B cell (primary cell): Measurements from ENCODE around the gene DMPK. TPM values are rescaled to one million over a fixed set of nuclear protein-coding genes. Genes with fewer than 3 reads are reported as not detected.

Experiments used
- ATAC-seq: fragments of 200-7000 bp; cut with Tn5 transposase; one replicate; pipeline ENCODE4 v1.10.0; 2021; ENCODE audit warnings: low read depth, mild to moderate bottlenecking, moderate number of reproducible peaks, moderate library complexity
- CTCF ChIA-PET: fragments of 350-600 bp; sonication (Branson Sonifier 250); formaldehyde crosslinking; loops from one replicate; lab custom pipeline; 2021; ENCODE audit warnings: antibody characterized with exemption, inconsistent platforms; lab: Charles Lee
- POLR2A ChIA-PET: fragments of 350-600 bp; sonication (Branson Sonifier 250); formaldehyde crosslinking; loops from one replicate; lab custom pipeline; 2021; ENCODE audit warnings: antibody characterized with exemption; lab: Charles Lee
- DNase-seq: peaks from one replicate; pipeline ENCODE4 v3.0.0; 2013
- H2AFZ ChIP-seq: 2 replicates; pipeline ENCODE4 v1.6.1; 2012; ENCODE audit warnings: mild to moderate bottlenecking, low read depth, low read length; ENCODE audit not compliant: insufficient read depth, poor library complexity, severe bottlenecking
- H3K27ac ChIP-seq, 2 donors: 1 replicate in 1 of 2; 2 replicates in 1 of 2; pipeline ENCODE4 v1.5.1; 2012 to 2013; ENCODE audit warnings: low read length in 2 of 2, mild to moderate bottlenecking in 2 of 2, moderate library complexity in 1 of 2
- H3K27me3 ChIP-seq, 4 experiments: fragments of 200-600 bp in 1 of 4; sonication (generic) in 1 of 4; replicated peaks in 1 of 4; 1 replicate in 2 of 4; 2 replicates in 2 of 4; pipeline versions ENCODE4 v1.6.1 to v1.7.0; 2013 to 2016; ENCODE audit warnings: low read length in 3 of 4, mild to moderate bottlenecking in 2 of 4, mixed read lengths in 1 of 4, moderate library complexity in 1 of 4; ENCODE audit not compliant: insufficient read depth in 4 of 4, control insufficient read depth in 3 of 4; ENCODE audit errors: control extremely low read depth in 1 of 4
- H3K36me3 ChIP-seq, 2 experiments: replicated peaks in 1 of 2; 1 replicate in 1 of 2; 2 replicates in 1 of 2; pipeline versions ENCODE4 v1.6.1 to v1.7.1; 2013; ENCODE audit warnings: low read length in 1 of 2; ENCODE audit not compliant: insufficient read depth in 2 of 2, control insufficient read depth in 1 of 2; ENCODE audit errors: control extremely low read depth in 1 of 2, extremely low read depth in 1 of 2
- H3K4me1 ChIP-seq, 2 donors: fragments of 200-600 bp in 1 of 2; sonication (generic) in 1 of 2; 1 replicate in 1 of 2; 2 replicates in 1 of 2; pipeline versions ENCODE4 v1.5.1 to v1.6.1; 2013 to 2017; ENCODE audit warnings: low read length in 2 of 2; ENCODE audit not compliant: control insufficient read depth in 2 of 2, insufficient read depth in 2 of 2
- H3K4me2 ChIP-seq: replicated peaks from 2 replicates; pipeline ENCODE3; 2012; ENCODE audit warnings: mild to moderate bottlenecking, low read depth, low read length; ENCODE audit not compliant: poor library complexity, severe bottlenecking
- H3K4me3 ChIP-seq, 5 experiments: fragments of 200-600 bp in 1 of 5; sonication (generic) in 1 of 5; 1 replicate in 3 of 5; 2 replicates in 2 of 5; pipeline versions ENCODE4 v1.5.1 to v1.7.0; 2011 to 2016; ENCODE audit warnings: low read length in 4 of 5, mild to moderate bottlenecking in 4 of 5, low read depth in 2 of 5, control low read depth in 1 of 5, moderate library complexity in 1 of 5; ENCODE audit not compliant: insufficient read depth in 1 of 5; ENCODE audit errors: control extremely low read depth in 1 of 5, extremely low read depth in 1 of 5
- H3K79me2 ChIP-seq: fragments of 200-600 bp; sonication (generic); one replicate; pipeline ENCODE4 v1.6.0; 2016; ENCODE audit warnings: low read length; ENCODE audit not compliant: control insufficient read depth, insufficient read depth
- H3K9ac ChIP-seq: fragments of 200-600 bp; sonication (generic); 2 replicates; pipeline ENCODE4 v1.6.1; 2017; ENCODE audit warnings: mild to moderate bottlenecking, low read length, moderate library complexity
- H3K9me3 ChIP-seq, 3 donors: one replicate each; pipeline versions ENCODE4 v1.6.1 to v1.7.1; 2013; ENCODE audit warnings: low read length in 2 of 3; ENCODE audit not compliant: control insufficient read depth in 2 of 3, insufficient read depth in 1 of 3; ENCODE audit errors: control extremely low read depth in 1 of 3
- H4K20me1 ChIP-seq: 2 replicates; pipeline ENCODE4 v1.6.0; 2012; ENCODE audit warnings: mild to moderate bottlenecking, low read length; ENCODE audit not compliant: insufficient read depth, control insufficient read depth, poor library complexity, severe bottlenecking
- H3K27ac Mint-ChIP-seq: one replicate; pipeline ENCODE4 v1.8.0; 2021; ENCODE audit warnings: mixed read lengths
- H3K27me3 Mint-ChIP-seq: one replicate; pipeline ENCODE4 v1.8.0; 2021; ENCODE audit warnings: mixed read lengths
- H3K4me1 Mint-ChIP-seq: one replicate; pipeline ENCODE4 v1.8.0; 2021; ENCODE audit warnings: mixed read lengths
- H3K4me3 Mint-ChIP-seq: one replicate; pipeline ENCODE4 v1.8.0; 2021; ENCODE audit warnings: mixed read lengths
- H3K9me3 Mint-ChIP-seq: one replicate; pipeline ENCODE4 v1.8.0; 2022; ENCODE audit warnings: mixed read lengths; ENCODE audit not compliant: insufficient read depth
- EZH2 ChIP-seq: IDR thresholded peaks from 2 replicates; pipeline ENCODE4 v1.6.1; 2012; ENCODE audit warnings: borderline replicate concordance, low read depth, mild to moderate bottlenecking, moderate library complexity, low read length; ENCODE audit not compliant: insufficient read depth, poor library complexity, severe bottlenecking
- WGBS: methylation state at CpG from one replicate; pipeline ENCODE4 v1.1.5; 2013; ENCODE audit warnings: missing lambda C conversion rate; ENCODE audit not compliant: insufficient coverage; 5-methylcytosine and 5-hydroxymethylcytosine counted together
- intact Hi-C: fragments of 100-400 bp; cut with micrococcal nuclease; formaldehyde crosslinking; loops from one replicate; pipeline ENCODE4 v1.10.0; 2022
- polyA plus RNA-seq: library from polyadenylated mRNA; depleted of rRNA; stranded (reverse); fragments of >200 nt; gene quantifications from 2 replicates; pipeline ENCODE4 v1.2.3, GENCODE V29; 2012
- total RNA-seq, 2 donors: library from RNA; stranded (reverse); fragments of 120-200 nt in 1 of 2; gene quantifications; 1 replicate in 1 of 2; 2 replicates in 1 of 2; pipeline versions ENCODE4 v1.2.3 to v1.2.4, GENCODE V29; 2013 to 2022
- TF ChIP-seq, protein P1 (sequence below): fragments of 200-600 bp; IDR thresholded peaks from one replicate; pipeline ENCODE4 v1.8.0; 2022; ENCODE audit warnings: antibody characterized with exemption, mild to moderate bottlenecking

DMPK gene
- total and polyA plus RNA-seq, 2 donors (not counting 1 experiment from before 2014, with no cell fraction given) = 28.7 to 58.3 TPM

DNA sequence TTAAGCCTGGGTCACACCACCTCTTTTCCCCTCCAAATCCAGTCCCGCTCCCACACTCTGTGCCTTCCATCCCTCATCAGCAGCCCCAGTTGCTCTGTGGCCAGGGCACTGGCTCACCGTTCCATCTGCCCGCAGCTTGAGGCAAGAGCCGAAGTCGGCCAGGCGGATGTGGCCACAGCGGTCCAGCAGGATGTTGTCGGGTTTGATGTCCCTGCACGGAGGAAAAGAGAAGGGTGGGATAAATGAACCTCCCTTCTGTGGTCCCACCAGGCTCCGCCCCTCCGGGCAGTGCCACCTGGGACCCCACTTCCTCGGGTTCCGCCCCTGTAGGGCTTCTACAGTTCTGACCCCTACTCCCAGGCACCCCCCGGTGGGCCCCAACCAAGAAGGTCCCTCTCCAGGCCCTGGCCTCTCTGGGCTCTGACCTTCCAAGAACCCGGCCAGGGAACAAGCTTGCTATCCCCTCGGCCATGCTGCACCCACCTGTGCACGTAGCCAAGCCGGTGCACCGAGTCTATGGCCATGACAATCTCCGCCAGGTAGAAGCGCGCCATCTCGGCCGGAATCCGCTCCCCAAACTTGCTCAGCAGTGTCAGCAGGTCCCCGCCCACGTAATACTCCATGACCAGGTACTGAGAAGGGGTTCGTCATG, 4.2 kb downstream of the DMPK start:
- no peak overlapping the region for H2AFZ ChIP-seq

DNA sequence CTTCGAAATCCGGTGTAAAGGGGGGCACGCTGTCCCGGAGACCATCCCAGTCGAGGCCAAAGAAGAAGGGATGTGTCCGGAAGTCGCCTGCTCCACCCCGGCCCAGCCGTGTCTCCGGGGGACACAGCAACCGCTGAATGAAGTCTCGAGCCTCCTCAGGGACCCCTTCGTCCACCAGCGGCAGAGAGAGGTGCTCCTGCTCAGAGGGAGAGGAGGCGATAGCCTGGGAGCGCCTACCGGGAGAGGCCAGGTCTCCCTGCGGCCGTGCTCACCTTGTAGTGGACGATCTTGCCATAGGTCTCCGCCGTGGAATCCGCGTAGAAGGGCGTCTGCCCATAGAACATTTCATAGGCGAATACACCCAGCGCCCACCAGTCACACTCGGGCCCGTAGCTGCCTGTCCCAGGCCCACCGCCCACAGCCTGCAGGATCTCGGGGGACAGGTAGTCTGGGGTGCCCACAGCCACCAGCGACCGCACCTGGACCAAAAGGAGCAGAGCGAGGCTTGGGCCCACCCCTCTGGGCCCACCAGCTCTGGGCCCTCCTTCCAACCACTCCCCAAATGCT, 4.8 kb downstream of the DMPK start:
- Histone ChIP-seq H3K9ac (no peak overlapping the region), H3K79me2 (no peaks in the 10 kb centered on the region), H3K4me2 (no peak overlapping the region), H3K9me3 (peaks cover 0 to 4% (median 0%) of the 10 kb centered on the region in 3 donors), H4K20me1 (peaks cover 52% of the 10 kb centered on the region), H3K36me3 (peaks cover 0 to 11% of the 10 kb centered on the region in 2 experiments), H3K27me3 (peaks cover 0 to 23% (median 2%) of the 10 kb centered on the region in 4 experiments), H3K4me3 (no peak overlapping the region), H3K4me1 (peaks cover 17 to 25% of the 10 kb centered on the region in 2 donors), H3K27ac (no peak overlapping the region), H2AFZ (no peak overlapping the region)
- H3K27ac Mint-ChIP-seq = no peak overlapping the region
- H3K4me1 Mint-ChIP-seq = peaks cover 24% of the 10 kb centered on the region
- WGBS = 98% methylated on average over 34 of the region's 34 CpGs
- no peak for TF ChIP-seq EZH2
- TF ChIP-seq, protein P1, sequence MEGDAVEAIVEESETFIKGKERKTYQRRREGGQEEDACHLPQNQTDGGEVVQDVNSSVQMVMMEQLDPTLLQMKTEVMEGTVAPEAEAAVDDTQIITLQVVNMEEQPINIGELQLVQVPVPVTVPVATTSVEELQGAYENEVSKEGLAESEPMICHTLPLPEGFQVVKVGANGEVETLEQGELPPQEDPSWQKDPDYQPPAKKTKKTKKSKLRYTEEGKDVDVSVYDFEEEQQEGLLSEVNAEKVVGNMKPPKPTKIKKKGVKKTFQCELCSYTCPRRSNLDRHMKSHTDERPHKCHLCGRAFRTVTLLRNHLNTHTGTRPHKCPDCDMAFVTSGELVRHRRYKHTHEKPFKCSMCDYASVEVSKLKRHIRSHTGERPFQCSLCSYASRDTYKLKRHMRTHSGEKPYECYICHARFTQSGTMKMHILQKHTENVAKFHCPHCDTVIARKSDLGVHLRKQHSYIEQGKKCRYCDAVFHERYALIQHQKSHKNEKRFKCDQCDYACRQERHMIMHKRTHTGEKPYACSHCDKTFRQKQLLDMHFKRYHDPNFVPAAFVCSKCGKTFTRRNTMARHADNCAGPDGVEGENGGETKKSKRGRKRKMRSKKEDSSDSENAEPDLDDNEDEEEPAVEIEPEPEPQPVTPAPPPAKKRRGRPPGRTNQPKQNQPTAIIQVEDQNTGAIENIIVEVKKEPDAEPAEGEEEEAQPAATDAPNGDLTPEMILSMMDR = no peak
- CTCF ChIA-PET = interaction anchor here (1.2 kb wide), 1 partner anchor 39 kb away, joined by 5 read pairs; no protein-coding TSS in a partner anchor
- POLR2A ChIA-PET = no interaction called here
- DNase-seq = no peak
- intact Hi-C loops = no loop called here
- H3K4me3 Mint-ChIP-seq = no peak overlapping the region
- ATAC-seq = no peak
- H3K9me3 Mint-ChIP-seq = no peaks in the 10 kb centered on the region
- peaks cover 10% of the 10 kb centered on the region for H3K27me3 Mint-ChIP-seq

More for the DNA sequence above, 4.2 kb downstream of the DMPK start:
- 98% methylated on average over 27 of the region's 28 CpGs for WGBS
- intact Hi-C loops = no loop called here
- Histone ChIP-seq H3K27me3 (peaks cover 0 to 23% (median 2%) of the 10 kb centered on the region in 4 experiments), H3K79me2 (no peaks in the 10 kb centered on the region), H3K4me3 (no peak overlapping the region), H3K4me2 (peak overlapping the region; percentile 92), H3K9me3 (peaks cover 0 to 4% (median 0%) of the 10 kb centered on the region in 3 donors), H3K9ac (no peak overlapping the region), H3K27ac (no peak overlapping the region), H3K36me3 (peaks cover 0 to 11% of the 10 kb centered on the region in 2 experiments), H4K20me1 (peaks cover 54% of the 10 kb centered on the region), H3K4me1 (peaks cover 17 to 22% of the 10 kb centered on the region in 2 donors)
- CTCF ChIA-PET = no interaction called here
- Mint-ChIP-seq H3K27me3 (peaks cover 10% of the 10 kb centered on the region), H3K4me3 (no peak overlapping the region), H3K4me1 (peaks cover 24% of the 10 kb centered on the region), H3K27ac (no peak overlapping the region), H3K9me3 (no peaks in the 10 kb centered on the region)
- no peak for TF ChIP-seq EZH2
- TF ChIP-seq, protein P1 = no peak
- POLR2A ChIA-PET = no interaction called here
- no peak for DNase-seq
- no peak for ATAC-seq
